ENCODE results near the gene CDADC1.

CDADC1 gene

GRCh38 chr13:49308097-49308875, 60.6 kb downstream of the CDADC1 start:
- no peak for TF ChIP-seq CTCF (IDR thresholded peaks at IDR 0.05; ENCODE audit: low read depth, low read length)
- Histone ChIP-seq H3K27me3 (no peaks in the 10 kb centered on the region), H3K9me3 (no peaks in the 10 kb centered on the region), H3K4me3 (ENCODE audit: low read depth, low read length) (no peak overlapping the region), H3K36me3 (no peaks in the 10 kb centered on the region), H3K4me1 (no peaks in the 10 kb centered on the region)
- DNase-seq, result no peak

GRCh38 chr13:49308921-49309408, 61.2 kb downstream of the CDADC1 start:
- no peak for DNase-seq
- H3K27me3 ChIP-seq, result no peaks in the 10 kb centered on the region
- no peaks in the 10 kb centered on the region for H3K4me1 ChIP-seq
- H3K4me3 ChIP-seq (ENCODE audit: low read depth, low read length), result no peak overlapping the region
- TF ChIP-seq CTCF (IDR thresholded peaks at IDR 0.05; ENCODE audit: low read depth, low read length), result no peak
- no peaks in the 10 kb centered on the region for H3K9me3 ChIP-seq
- H3K36me3 ChIP-seq, result no peaks in the 10 kb centered on the region

GRCh38 chr13:49310251-49310650, 62.5 kb downstream of the CDADC1 start:
- Histone ChIP-seq H3K4me1 (no peaks in the 10 kb centered on the region), H3K36me3 (no peaks in the 10 kb centered on the region), H3K9me3 (no peaks in the 10 kb centered on the region), H3K27me3 (no peaks in the 10 kb centered on the region), H3K4me3 (ENCODE audit: low read depth, low read length) (no peak overlapping the region)
- TF ChIP-seq CTCF (IDR thresholded peaks at IDR 0.05; ENCODE audit: low read depth, low read length), result no peak
- no peak for DNase-seq

GRCh38 chr13:49311816-49312215, 64.1 kb downstream of the CDADC1 start:
- Histone ChIP-seq H3K27me3 (no peaks in the 10 kb centered on the region), H3K4me1 (no peaks in the 10 kb centered on the region), H3K4me3 (ENCODE audit: low read depth, low read length) (no peak overlapping the region), H3K36me3 (no peaks in the 10 kb centered on the region), H3K9me3 (no peaks in the 10 kb centered on the region)
- DNase-seq, result no peak
- no peak for TF ChIP-seq CTCF (IDR thresholded peaks at IDR 0.05; ENCODE audit: low read depth, low read length)

- no peaks in the 10 kb centered on the region for H3K9me3 ChIP-seq
- no peaks in the 10 kb centered on the region for H3K36me3 ChIP-seq
- no peak overlapping the region for H3K4me3 ChIP-seq (ENCODE audit: low read depth, low read length)
- DNase-seq, result no peak
- no peaks in the 10 kb centered on the region for H3K4me1 ChIP-seq
- H3K27me3 ChIP-seq, result no peaks in the 10 kb centered on the region
- no peak for TF ChIP-seq CTCF (IDR thresholded peaks at IDR 0.05; ENCODE audit: low read depth, low read length)
Observed at GRCh38 chr13:49314344-49314882, 66.7 kb downstream of the CDADC1 start.

- H3K27me3 ChIP-seq, result no peaks in the 10 kb centered on the region
- no peaks in the 10 kb centered on the region for H3K36me3 ChIP-seq
- no peak overlapping the region for H3K4me3 ChIP-seq (ENCODE audit: low read depth, low read length)
- no peaks in the 10 kb centered on the region for H3K9me3 ChIP-seq
- H3K4me1 ChIP-seq, result no peaks in the 10 kb centered on the region
- no peak for DNase-seq
- no peak for TF ChIP-seq CTCF (IDR thresholded peaks at IDR 0.05; ENCODE audit: low read depth, low read length)
Observed at GRCh38 chr13:49315036-49315565, 67.4 kb downstream of the CDADC1 start.
